ENCODE data around the gene CFAP77. TPM values are rescaled to one million over a fixed set of nuclear protein-coding genes. Genes with fewer than 3 reads are reported as not detected.

CFAP77 gene
- total and polyA plus RNA-seq, 2 of the 8 experiments (the other 6 are each of a cell fraction or from before 2014, with no cell fraction given) = 0.63 to 0.97 TPM

- TF ChIP-seq SIX5 (IDR thresholded peaks at IDR 0.05; ENCODE audit: low read depth, low read length) = no peak
- TF ChIP-seq CTBP2 (IDR thresholded peaks at IDR 0.05; ENCODE audit: borderline replicate concordance, insufficient read depth, insufficient read length, low read length) = no peak
- TF ChIP-seq ASH2L (IDR thresholded peaks at IDR 0.05; ENCODE audit: low read length) = no peak
- no peak for TF ChIP-seq CEBPB (IDR thresholded peaks at IDR 0.05; ENCODE audit: low read depth, low read length)
- TF ChIP-seq USF2 (IDR thresholded peaks at IDR 0.05; ENCODE audit: low read length) = no peak
Observed at GRCh38 chr9:132404228-132404881, 5.7 kb upstream of the CFAP77 start (continued).

All from H1 (cell line).